Cardiac muscle cell (in vitro differentiated cells and primary cell): ENCODE results near the gene DSCAML1. TPM values are rescaled to one million over a fixed set of nuclear protein-coding genes. Genes with fewer than 3 reads are reported as not detected.

Experiments used
- DNase-seq, 2 donors: peaks; one replicate each; pipeline versions ENCODE4 v3.0.0 to v3.0.0-alpha.2; 2010 to 2017; ENCODE audit warnings: low read depth in 1 of 2, low spot score in 1 of 2
- H3K27ac ChIP-seq: fragments of 200-600 bp; sonication (generic); 2 replicates; pipeline ENCODE4 v1.5.1; 2016
- H3K27me3 ChIP-seq: fragments of 200-600 bp; sonication (generic); 2 replicates; pipeline ENCODE4 v1.6.0; 2016; ENCODE audit warnings: control low read depth
- H3K36me3 ChIP-seq: fragments of 200-600 bp; sonication (generic); 2 replicates; pipeline ENCODE4 v1.5.1; 2016; ENCODE audit warnings: control low read depth
- H3K4me1 ChIP-seq: fragments of 200-600 bp; sonication (generic); 2 replicates; pipeline ENCODE4 v1.8.1; 2017; ENCODE audit warnings: low read depth, mild to moderate bottlenecking, mixed run types
- H3K4me3 ChIP-seq: fragments of 200-600 bp; sonication (generic); 2 replicates; pipeline ENCODE4 v1.5.1; 2016; ENCODE audit warnings: mild to moderate bottlenecking
- H3K9me3 ChIP-seq: fragments of 200-600 bp; sonication (generic); 2 replicates; pipeline ENCODE4 v1.5.1; 2017; ENCODE audit warnings: low read depth, mild to moderate bottlenecking, control low read depth
- CTCF ChIP-seq: IDR thresholded peaks from 2 replicates; pipeline ENCODE4 v1.5.1; 2012; ENCODE audit warnings: low read depth, mild to moderate bottlenecking, low read length
- polyA plus RNA-seq: library from polyadenylated mRNA; unstranded; fragments of >200 nt; fragmentation: Nextera tagmentation; extraction: Ambion mirVana; gene quantifications from 2 replicates; pipeline ENCODE4 v1.2.1, GENCODE V29; 2016
- total RNA-seq: library from RNA; depleted of rRNA; stranded (reverse); fragments of >200 nt; gene quantifications from 2 replicates; pipeline ENCODE4 v1.2.3, GENCODE V29; 2016

The DSCAML1 gene
- total and polyA plus RNA-seq, 2 experiments from 2014 or later: 1.8 TPM; not detected in 1

GRCh38 chr11:117747892-117748291 is 49.1 kb downstream of the DSCAML1 start:
- TF ChIP-seq CTCF: no peak
- no peaks in the 10 kb centered on the region for H3K4me1 ChIP-seq
- no peaks in the 10 kb centered on the region for H3K36me3 ChIP-seq
- H3K27ac ChIP-seq: no peak overlapping the region
- H3K9me3 ChIP-seq: no peaks in the 10 kb centered on the region
- H3K4me3 ChIP-seq: no peak overlapping the region
- DNase-seq: no peak
- H3K27me3 ChIP-seq: no peaks in the 10 kb centered on the region

- no peak for TF ChIP-seq CTCF
- Histone ChIP-seq H3K4me3 (no peak overlapping the region), H3K27ac (no peak overlapping the region), H3K9me3 (no peaks in the 10 kb centered on the region), H3K36me3 (no peaks in the 10 kb centered on the region), H3K27me3 (no peaks in the 10 kb centered on the region), H3K4me1 (no peaks in the 10 kb centered on the region)
- no peak for DNase-seq
Observed at GRCh38 chr11:117745346-117745745, 51.7 kb downstream of the DSCAML1 start.

- TF ChIP-seq CTCF: no peak
- no peak for DNase-seq
- Histone ChIP-seq H3K27me3 (no peaks in the 10 kb centered on the region), H3K4me1 (no peaks in the 10 kb centered on the region), H3K27ac (no peak overlapping the region), H3K36me3 (no peaks in the 10 kb centered on the region), H3K9me3 (no peaks in the 10 kb centered on the region), H3K4me3 (no peak overlapping the region)
Observed at GRCh38 chr11:117744471-117745150, 52.4 kb downstream of the DSCAML1 start.

- TF ChIP-seq CTCF: no peak
- no peak for DNase-seq
- no peak overlapping the region for H3K4me3 ChIP-seq
- H3K27me3 ChIP-seq: no peaks in the 10 kb centered on the region
- H3K27ac ChIP-seq: no peak overlapping the region
- H3K9me3 ChIP-seq: no peaks in the 10 kb centered on the region
- no peaks in the 10 kb centered on the region for H3K4me1 ChIP-seq
- no peaks in the 10 kb centered on the region for H3K36me3 ChIP-seq
Observed at GRCh38 chr11:117743121-117743815, 53.7 kb downstream of the DSCAML1 start.

GRCh38 chr11:117738246-117738957 is 58.6 kb downstream of the DSCAML1 start:
- DNase-seq: no peak
- TF ChIP-seq CTCF: no peak

More at GRCh38 chr11:117738246-117738957, 58.6 kb downstream of the DSCAML1 start:
- H3K4me1 ChIP-seq: no peaks in the 10 kb centered on the region
- no peak overlapping the region for H3K27ac ChIP-seq
- H3K9me3 ChIP-seq: no peaks in the 10 kb centered on the region
- no peaks in the 10 kb centered on the region for H3K36me3 ChIP-seq
- H3K4me3 ChIP-seq: no peak overlapping the region
- no peaks in the 10 kb centered on the region for H3K27me3 ChIP-seq
